Bone marrow (tissue), 2 donors: ENCODE measurements around the gene GALNTL6.

ENCODE experiments used
- DNase-seq, 2 donors: peaks; one replicate each; lab custom pipeline; 2025; lab: John Stamatoyannopoulos, UW

GALNTL6 gene

DNA sequence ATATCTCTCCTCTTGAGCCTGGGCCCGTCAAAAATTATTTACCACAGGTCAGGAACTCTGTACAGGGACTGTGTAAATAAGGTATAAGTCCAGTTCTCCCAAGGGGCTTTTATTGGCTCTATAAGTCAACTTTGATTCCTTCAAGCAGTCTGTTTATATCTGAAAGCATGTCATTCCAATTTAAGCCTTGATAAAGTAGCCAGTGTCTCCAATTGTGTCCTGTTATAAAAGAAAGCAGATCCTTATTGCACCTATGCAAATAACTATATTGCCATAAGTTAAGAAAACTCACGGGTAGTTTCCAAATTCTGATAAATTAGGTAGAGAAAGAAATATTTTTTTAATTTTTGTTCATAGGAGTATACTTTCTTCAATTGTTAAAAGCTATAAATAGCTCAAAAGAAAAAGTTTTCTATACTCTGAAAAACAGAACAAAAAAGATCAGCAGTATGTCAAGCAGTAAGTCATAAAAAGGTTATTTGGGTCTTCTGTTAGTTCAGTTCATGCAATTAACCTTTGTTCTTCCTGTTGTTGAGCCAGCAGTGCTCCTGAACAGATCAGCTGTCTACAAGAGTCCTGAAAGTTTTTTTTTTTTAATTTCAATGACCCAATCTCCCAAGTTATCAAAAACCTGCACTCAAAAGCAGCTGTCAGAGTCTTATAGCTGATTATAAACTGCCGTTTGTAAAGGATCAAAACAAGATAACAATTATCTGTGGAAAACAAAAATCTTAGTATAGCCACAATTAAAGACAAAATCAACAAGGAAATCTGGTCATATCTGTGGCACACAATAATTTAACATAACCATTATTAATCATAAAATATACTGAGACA lies 1177.0 kb downstream of the GALNTL6 start:
- DNase-seq: no peak

DNA sequence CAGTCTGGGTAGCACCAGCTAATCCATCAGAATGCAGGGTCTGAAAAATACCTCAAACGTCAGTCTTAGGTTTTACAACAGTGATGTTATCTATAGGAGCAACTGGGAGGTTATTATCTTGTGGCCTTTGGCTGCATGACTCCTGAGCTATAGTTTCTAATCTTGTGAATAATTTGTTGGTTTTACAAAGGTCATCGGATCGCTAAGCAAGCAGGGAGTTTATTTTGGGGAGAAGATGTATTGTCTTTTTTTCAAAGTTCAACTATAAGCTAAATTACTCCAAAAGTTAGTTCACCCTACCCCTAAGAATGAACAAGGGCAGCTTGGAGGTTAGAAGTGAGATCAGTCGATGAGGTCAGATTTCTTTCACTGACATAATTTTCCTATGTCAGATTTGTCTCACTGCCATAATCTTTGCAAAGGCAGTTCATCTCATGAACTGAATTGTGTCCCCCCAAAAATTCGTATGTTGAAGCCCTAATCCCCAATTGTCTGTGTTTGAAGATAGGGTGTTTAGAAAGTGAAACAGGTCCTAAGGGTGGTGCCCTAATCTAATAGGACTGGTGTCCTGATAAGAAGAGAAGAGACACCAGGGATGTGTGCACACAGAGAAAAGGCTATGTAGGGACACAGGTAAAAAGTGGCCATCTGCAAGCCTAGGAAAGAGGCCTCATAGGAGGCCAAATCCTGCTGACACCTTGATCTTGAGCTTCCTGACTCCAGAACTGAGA lies 1179.6 kb downstream of the GALNTL6 start:
- DNase-seq: no peak

DNA sequence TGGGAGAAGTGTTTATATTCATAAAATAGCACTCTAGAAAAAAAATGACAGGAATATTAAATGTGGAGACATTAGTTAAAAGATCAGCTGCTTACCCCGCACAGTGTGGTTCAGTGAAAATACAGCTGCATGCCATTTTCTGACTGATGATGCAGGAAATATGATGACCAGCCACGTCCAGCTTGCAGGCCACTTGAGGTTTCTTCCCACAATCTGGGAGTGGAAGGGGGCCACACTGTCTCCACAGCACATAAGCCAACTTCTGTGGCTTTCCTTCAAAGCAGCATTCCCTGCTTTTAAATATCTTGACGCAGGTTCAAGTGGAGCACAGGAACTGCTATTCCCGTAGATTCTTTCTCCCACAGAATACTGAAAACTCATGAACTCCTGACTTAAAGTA lies 1182.0 kb downstream of the GALNTL6 start:
- no peak for DNase-seq

DNA sequence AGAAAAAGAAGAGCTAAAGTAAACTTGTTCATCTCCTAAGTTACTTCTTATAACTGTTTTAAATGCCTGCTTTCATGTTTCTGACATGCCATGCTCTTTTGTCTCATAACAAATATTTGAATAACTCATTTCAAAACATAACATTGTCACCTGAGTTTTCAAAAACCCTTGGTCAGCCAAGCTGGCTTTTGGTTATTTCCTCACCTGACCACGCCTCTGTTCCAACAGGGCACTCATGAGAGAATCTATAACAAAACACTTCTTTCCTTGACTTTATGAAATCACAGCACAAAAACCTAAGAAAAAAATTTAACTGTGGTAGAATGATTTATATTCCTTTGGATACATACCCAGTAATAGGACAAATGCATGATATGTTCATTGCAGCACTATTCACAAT lies 1182.5 kb downstream of the GALNTL6 start:
- no peak for DNase-seq

DNA sequence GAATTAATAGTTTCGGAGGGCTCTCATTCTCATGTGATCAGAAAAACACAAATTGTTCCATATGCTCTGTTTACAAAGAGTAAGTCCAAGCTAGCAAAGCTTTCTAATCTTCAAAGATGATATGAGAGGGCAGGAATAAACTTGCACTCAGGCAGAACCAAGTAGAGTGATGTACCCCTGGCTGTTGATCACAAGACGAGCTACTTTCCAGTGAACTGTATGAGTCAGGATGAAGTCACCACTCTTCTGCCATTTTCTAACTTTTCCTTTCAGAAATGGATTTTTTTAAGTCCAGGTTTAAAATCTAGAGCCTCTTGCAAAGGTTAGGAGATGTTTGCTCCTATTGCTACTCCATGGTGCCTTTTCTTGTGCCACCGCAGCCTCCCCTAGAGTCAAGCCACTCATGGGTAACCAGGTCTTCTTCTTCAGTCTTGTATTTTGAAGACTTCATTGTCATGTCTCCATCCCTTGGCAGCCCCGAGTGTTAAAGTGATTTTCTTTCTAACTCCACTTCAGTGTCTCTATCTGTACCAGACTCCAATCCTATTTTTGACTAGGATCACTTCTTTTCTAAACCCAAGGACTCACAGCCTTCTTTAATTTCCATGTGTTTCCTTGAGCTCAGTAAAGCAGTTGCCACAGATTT lies 1183.5 kb downstream of the GALNTL6 start:
- DNase-seq: no peak

DNA sequence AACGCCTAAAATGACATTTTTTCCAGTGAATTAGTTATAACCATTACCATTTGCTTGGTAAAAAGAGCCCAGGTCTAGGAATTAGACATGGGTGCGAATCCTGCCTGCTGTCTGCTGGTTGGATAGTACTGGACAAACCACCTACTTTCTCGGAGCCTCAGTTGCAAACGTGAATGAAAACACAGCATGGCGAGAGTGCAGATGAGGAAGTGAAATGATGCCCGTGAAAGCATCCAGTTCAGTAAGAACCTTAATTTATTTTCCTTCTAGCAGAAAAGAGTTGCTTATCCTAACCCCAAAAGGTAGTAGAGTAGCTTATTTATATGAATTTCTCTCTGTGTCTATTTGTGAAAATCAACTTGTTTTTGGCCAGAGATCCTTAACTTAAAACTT lies 1184.0 kb downstream of the GALNTL6 start:
- no peak for DNase-seq

DNA sequence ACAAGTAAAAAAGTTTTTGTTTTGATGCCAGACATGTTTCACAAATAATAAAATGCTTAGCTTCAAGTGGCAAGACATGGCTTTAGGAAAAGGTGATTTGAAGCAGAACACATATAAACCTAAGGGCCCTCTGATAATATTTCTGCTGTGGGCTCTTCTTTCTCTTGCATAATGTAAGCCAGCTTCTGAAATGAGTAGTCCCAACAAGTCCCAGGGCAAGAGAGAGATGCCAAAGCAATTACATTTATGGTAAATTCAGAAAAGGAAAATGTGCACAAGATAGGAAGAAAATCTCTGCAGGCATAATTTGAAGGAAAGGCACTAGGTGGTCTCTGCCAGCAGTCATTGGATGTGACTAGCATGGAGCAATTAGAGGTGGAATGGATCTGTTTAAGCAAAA lies 1184.7 kb downstream of the GALNTL6 start:
- DNase-seq: no peak

DNA sequence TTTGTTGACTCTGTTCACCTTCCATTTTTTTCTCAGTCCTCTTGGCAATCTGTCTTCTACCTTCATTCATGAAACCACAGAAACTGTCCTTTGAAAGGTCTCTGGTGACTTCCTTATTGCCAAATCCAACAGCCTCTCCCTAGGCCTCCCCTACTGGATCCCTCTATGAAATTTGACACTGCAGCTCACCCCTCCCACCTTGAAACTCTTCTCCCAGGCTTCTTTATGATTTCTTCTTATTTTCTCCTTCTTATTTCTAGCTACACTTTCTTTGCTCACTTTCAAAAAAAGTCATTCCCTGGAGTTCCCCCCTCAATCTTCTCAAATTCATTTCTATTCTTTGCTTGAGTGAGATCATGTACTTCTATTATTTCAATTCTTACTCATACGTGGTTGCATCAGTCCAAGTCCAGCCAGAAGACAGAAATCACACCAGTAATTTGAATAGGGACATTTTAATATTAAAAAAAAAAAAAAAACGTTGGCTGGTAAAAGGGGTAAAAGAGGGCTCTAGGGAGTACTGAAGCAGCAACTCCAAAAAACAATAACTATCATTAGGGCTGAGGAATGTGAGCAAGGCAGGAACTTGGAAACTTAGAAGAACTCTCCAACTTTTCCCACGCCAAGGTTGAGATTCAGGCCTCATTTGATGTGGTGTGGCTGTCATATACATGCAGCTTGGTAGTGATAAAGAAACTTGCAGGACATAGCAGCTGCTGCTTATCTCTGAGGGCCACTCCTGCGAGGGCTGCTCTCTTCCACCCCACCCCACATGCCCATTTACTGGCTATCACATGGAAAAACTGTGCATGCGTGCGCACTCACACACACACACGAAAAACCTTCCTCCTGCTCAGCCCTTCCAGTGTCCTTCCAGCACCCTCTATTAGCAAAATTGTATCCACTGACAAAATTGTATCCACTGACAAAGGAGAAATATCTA lies 1185.6 kb downstream of the GALNTL6 start:
- no peak for DNase-seq

DNA sequence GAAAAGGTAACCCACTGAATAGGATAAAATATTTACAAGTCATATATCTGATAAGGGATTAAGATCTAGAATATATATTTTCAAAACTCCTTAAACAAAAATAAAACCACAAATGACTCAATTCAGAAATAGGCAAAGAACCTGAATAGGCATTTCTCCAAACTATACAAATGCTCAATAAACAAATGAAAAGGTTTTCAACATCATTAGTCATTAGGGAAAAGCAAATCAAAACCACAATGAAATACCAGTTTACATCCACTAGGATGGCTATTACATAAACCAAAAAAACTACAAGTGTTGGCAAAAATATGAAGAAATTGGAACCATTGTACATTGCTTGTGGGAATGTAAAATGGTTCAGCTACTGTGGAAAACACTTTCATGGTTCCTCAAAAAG lies 1188.4 kb downstream of the GALNTL6 start:
- DNase-seq: no peak

DNA sequence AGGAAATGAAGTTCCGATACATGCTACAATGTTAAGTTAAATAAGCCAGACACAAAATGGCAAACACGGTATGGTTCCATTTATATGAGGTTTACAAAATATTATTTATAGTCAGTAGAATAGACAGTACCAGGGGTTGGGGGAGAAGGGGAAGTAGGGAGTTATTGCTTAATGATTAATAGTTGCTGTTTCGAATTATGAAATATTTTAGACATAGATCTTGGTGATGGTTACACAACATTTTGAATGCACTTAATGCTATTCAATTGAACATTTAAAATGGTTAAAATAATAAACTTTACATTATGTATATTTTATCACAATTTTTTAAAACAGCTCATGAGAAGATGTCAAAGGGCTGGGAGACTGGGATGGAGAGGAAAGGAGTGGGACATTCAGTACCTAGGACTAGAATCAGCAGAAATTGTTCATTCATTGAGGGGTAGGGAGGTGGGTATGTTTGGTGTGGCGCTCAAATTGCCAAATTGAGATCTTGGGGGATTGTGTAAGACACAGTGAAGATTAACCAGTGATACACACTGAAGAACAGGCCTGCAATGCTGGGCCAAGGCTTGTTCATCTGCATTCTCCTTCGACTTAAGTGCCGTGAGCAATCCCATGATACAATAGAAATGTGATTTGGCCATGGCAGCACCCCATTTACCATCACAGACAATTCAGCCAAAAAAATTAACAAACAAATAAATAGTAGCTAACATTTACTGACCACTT lies 1189.8 kb downstream of the GALNTL6 start:
- no peak for DNase-seq

DNA sequence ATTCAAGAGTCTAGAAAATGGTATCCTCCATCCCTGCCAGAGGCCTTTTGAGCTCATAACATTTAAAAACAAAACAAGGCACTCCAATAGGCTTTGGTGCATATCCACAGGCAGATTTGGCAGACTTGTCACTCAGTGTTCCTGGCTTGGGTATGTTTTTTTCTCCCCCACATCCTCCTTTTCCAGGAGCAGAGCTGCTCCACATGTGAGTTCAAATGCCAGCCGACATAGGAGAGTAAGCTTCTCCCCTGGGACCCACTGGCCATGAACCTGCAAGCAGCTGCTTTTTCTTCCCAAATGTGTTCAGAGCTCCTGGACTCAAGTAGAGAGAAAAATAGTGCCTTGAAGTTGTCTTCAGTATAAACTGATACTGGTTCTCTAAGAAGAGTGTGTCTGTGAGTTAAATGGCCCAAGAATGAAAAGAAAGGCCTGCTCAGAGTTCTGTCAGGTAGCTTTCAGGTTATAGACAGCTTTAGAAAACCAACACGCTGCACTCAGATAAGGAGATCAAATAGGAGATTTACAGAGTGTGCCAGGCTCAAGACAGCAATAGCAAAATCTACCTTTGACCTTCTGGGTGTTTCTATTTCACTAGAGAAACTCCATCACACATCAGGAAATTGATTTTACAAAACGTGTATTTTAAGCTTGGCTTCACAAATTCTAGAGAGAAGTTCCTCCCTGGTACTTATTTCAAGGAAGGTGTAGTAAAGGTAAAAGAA lies 1192.9 kb downstream of the GALNTL6 start:
- DNase-seq: no peak

DNA sequence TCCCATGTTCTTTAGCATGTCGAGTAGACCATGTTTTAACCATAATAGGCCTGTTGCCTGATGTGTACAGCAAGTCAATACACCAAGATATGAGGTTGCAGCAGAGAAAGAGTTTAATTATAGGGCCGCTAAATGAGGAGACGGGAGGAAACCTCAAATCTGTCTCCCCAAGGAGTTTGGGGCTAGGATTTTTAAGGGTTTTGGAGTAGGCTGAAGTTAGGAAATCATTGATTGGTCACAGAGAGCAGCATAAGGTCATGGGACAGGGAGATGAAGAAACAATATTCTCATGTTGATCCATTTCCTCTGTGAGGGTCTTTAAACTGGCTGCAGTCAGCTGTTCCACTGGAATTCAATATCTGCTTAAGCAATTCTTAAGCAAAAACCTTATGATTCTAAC lies 1195.2 kb downstream of the GALNTL6 start:
- no peak for DNase-seq

DNA sequence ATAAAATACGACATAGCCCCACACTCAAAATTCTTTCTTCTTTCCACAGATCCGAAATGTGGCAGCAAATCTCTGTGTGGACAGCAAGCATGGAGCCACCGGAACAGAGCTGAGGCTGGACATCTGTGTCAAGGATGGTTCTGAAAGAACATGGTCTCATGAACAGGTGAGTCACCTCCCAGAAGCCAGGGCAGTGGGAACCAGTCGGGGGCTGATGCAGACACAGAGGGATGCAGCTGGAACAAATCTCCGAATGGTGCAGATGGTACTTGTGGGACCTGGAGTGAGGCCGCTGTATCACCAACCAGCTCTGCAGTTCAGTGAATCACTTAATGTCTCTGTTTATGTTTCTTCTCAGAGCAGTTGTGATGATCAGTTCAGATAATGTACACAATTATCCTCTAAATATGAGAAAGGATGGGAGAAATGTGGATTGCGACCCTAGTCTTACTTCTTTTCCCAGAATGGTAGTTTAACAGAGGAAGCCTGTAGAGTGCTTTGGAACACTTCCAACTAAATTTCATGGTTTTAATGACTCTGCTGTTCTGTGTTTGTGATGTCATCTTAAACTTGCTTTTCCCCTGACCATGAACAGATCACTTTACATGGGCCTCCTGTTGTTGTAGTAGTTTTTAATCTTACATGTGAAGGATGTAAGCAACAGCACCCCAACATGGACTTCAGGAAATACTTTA lies 1196.1 kb downstream of the GALNTL6 start:
- no peak for DNase-seq

DNA sequence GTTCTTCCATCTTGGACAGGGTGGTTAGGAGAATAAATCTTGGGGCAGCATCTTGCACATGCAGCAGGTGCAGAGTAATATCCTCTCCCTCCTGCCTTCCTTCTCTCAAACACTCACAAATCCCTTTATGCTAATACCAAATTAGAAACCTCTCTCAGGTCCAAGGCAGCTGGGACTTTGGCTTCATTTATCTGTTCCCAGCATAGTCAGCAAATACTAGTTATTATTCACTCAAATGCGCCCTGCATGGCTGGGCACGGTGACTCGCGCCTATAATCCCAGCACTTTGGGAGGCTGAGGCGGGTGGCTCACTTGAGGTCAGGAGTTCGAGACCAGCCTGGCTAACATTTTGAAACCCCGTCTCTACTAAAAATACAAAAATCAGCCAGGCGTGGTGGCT lies 1199.4 kb downstream of the GALNTL6 start:
- DNase-seq: no peak

DNA sequence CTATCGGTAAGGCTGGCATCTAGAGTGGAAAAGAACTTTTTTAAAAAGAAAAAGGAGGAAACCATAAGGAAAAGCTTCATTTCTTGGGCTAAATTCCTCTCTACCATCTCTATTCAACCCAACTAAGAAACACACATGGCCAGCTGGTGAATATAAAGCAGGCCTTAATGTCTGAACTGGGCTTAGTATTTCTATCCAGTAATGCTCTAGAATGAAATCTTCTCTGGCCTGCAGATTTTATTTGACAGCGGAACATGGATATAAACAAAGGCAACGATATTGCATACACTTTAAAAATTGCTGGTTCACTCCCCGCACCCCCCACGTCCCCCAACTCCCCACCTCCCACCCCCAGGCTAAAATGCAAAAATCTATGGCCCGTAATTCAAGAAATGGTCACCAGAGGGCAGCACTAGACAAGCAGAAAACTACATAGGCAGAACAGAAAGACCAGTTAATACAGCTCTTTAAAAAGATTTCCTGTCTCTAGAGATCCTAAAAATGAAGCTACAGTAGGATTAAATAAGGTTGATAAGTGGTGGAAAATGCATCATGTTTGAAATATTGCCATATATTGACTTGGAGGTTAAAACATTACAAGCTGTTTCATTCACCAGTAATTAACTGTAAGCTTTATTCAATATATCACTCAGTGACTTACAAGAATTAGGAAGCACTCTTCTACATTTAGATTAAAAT lies 1200.2 kb downstream of the GALNTL6 start:
- DNase-seq: peak in 1 of 2 donors; percentile 51

DNA sequence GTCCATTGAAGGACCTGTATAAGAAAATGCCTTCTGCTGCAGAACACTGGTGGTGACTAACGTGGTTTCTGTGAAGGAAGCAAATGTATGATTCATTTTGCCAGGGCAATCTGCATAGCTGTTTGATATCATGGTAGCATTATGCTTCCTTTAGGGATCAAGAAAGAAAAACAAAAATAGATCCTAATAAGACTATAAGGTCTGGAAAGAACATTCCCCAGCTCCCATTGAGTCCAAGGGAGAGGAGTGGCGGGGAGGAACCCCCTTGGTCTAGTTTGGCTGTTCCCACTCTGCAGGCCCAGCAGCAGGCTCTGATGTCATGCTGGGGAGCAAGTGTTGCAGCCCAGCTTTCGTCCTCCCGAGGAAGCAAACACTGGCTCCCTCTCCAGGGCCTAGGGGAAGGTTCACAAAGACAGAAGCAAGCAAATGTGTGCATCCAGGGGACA lies 1200.9 kb downstream of the GALNTL6 start:
- DNase-seq: peak in 1 of 2 donors; percentile 43

DNA sequence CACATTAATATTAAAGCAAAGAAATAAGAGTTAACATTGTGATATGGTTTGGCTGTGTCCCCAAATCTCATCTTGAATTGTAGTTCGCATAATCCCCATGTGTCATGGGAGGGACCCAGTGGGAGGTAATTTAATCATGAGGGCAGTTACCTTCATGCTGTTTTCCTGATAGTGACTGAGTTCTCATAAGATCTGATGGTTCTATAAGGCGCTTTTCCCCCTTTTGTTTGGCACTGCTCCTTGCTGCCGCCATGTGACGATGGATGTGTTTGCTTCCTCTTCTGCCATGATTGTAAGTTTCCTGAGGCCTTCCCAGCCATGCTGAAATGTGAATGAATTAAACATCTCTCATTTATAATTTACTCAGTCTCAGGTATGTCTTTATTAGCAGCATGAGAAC lies 1201.6 kb downstream of the GALNTL6 start:
- DNase-seq: no peak

DNA sequence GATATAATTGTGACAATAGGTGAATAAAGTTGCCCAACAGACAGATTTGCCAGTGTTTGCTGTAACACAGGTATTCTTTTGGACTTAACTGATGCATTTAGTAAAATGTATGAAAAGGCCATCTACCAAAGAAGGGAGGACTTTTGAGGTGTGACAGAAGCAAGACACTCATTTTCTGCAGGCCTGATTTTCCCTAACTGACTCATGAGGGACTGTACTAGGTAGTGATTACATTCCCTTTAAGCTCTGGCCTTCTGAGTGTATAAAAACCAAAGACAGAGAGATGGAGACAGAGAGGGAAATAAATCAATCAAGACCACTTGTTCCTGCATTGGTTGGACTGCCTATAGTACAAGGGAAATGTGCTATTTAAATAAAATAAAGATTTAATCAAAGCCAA lies 1204.6 kb downstream of the GALNTL6 start:
- no peak for DNase-seq

DNA sequence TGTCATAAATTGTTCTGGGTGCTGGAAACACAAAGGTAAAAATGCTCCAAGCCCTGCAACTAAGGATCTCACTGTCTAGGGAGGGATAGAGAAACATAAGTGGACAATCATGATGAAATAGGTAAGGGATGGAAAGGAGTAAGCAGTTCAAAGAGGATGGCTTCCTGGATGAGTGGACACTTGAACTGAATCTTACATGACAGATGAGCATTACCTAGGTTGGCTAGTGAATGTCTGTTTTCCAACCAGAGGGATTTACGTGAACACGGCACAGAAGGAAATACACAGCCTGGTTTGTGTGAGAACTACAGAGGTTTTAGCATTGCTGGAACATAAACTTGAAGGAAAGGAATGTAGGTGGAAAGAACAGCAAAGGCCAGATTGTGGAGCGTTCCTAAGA lies 1205.2 kb downstream of the GALNTL6 start:
- DNase-seq: no peak
